Measurements from ENCODE around the gene LITAF. TPM values are rescaled to one million over a fixed set of nuclear protein-coding genes. Genes with fewer than 3 reads are reported as not detected.
"Not testable (repeated sequence)": the region's sequence is repeated elsewhere in the genome, so short reads cannot be mapped to it uniquely, and the experiment has no call there.

Gene LITAF
- total RNA-seq, 2 donors from 2014 or later = 171 to 240 TPM

DNA sequence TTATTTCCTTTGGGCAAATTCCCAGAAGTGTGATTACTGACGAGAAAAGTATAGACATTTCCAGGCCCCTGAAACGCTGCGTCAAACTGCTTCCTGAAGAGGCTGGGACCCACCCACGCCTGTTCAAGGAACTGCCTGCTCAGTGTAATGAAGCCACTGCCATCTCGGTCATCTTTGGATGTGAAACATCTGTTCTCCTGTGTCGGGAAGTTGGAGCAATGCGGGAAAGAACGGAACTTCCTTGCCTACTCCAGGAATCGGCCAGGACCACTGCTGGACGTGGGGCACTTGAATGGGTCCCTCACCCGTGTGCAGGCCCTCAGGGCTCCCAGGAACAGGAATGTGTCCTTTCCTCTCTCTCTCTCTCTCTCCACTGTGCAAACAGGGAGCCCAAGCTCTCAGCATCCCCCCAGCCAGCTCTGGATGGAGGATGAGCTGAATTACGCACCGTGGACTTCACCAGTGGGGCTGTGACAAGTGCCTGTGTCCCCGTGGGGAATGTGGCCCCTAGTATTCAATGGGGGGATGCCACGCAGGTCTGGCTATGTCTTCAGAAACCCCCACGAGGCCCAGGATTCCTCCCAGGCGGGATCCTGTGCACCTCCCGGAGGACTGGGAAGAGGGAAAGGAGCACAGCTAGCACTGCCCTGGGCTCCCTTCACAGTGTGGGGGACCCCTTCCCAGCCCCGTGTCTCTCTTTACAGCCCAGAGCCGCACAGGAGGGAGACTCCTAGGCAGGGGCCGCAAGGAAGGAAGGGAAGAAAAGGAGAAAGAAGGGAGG is 18.3 kb upstream of the LITAF start:
- peak; percentile 60 to 69 for DNase-seq
- intact Hi-C loops (cut with DNase I, micrococcal nuclease) = no loop called here
- ATAC-seq = peak; percentile 86

DNA sequence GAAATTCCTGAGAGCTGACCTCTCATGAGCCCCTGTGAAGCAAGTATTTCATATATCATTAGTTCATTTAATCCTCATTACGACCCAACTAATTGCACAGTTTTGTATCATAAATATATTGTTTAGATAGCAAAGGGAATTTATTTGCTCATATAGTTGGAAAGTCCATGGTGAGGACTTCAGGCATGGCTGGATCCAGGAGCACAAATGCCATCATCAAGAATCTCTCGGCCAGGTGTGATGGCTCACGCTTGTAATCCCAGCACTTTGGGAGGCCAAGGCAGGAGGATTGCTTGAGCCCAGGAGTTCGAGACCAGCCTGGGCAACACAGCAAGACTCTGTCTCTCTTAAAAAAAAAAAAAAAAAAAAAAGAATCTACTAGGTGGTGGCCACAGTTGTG is 17.6 kb upstream of the LITAF start:
- intact Hi-C loops (cut with DNase I, micrococcal nuclease); DNase-seq; ATAC-seq: not testable (repeated sequence)

DNA sequence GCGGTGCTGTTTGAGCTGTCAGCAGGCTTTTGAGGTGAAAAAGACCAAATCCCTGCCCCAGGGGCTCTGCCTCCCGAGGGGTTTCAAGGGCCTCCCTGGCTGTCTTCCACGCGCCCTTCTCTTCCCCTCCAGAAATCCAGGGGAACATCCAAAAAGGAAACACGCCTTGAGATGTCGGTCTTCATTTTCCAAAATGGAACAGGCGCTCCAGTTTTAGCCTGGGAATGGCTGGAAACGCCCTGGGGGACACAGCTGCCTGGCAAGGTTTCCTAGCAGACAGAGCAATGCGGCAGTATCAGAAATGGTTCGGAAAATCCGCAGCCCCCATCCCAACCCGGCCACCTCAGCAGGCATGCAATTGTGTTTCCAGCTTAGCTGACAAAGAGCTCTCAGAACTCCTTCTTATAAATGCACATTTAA is 16.6 kb upstream of the LITAF start:
- no peak for ATAC-seq
- DNase-seq = no peak
- intact Hi-C loops (cut with DNase I, micrococcal nuclease) = no loop called here

DNA sequence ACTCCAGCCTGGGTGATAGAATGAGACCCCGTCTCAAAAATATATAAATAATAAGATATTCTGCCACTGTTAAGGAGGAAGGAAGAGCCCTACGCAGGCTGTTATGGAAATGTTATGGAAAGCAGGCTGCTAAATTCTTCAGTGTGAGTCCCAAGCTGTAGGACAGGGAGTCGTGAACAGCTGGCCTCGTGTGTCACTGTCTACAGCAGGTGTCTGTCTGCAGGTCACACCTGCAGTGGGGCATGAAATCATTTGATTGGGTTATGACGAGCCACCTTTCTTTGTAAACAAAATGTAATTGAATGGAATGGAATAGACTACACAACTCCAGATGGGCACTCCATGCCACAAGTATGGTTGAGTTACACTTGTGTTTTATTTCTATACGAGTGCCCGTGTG is 15.6 kb upstream of the LITAF start:
- intact Hi-C loops (cut with DNase I, micrococcal nuclease) = no loop called here
- ATAC-seq (peak; percentile 35), DNase-seq (no peak)

DNA sequence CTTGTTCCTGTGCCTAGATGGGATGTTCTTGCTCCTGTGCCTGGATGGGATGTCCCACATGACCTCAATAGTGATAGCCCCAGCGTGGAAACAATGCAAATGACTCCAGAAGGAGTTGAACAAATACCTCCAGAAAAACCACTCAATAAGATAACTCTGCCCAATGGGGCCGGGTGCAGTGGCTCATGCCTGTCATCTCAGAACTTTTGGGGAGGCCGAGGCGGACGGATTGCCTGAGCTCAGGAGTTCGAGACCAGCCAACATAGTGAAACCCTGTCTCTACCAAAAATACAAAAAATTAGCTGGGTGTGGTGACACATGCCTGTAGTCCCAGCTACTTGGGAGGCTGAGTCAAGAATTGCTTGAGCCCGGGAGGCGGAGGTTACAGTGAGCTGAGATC is 15.2 kb upstream of the LITAF start:
- intact Hi-C loops (cut with DNase I, micrococcal nuclease) = no loop called here
- DNase-seq = no peak
- no peak for ATAC-seq

DNA sequence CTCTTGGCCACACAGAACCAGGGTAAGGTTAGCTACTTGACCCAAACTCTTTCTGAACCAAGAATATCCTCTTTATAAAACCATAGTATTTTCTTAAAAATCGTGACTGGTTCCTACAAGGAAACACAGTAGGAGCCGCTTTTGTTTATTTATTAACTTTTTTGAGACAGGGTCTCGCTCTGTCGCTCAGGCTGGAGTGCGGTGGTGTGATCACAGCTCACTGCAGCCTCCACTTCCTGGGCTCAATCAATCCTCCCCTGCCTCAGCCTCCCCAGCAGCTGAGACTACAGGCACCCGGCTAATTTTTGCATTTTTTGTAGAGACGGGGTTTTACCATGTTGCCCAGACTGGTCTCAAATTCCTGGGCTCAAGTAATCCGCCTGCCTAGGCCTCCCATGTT is 14.7 kb upstream of the LITAF start:
- ATAC-seq = no peak
- intact Hi-C loops (cut with DNase I, micrococcal nuclease) = no loop called here
- no peak for DNase-seq

DNA sequence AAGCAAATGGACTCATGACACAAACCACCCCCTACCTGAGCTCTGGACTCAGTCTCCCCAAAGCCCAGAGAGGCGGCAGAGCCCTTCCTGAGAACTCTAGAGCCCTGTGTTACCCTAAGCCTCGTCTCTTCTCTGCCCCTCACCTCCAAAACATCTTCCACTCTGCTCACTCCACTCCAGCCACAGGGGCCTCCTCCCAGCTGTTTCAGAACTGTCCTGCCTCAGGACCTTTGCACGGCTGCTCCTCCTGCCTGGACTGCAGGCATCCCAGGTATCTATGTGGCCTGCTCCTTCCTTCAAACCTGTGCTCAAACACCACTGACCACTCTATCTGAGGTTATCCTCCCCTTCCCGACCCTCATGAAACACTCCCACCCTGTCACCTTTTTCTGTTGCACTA is 12.9 kb upstream of the LITAF start:
- DNase-seq = no peak
- intact Hi-C loops (cut with DNase I, micrococcal nuclease) = no loop called here
- no peak for ATAC-seq

DNA sequence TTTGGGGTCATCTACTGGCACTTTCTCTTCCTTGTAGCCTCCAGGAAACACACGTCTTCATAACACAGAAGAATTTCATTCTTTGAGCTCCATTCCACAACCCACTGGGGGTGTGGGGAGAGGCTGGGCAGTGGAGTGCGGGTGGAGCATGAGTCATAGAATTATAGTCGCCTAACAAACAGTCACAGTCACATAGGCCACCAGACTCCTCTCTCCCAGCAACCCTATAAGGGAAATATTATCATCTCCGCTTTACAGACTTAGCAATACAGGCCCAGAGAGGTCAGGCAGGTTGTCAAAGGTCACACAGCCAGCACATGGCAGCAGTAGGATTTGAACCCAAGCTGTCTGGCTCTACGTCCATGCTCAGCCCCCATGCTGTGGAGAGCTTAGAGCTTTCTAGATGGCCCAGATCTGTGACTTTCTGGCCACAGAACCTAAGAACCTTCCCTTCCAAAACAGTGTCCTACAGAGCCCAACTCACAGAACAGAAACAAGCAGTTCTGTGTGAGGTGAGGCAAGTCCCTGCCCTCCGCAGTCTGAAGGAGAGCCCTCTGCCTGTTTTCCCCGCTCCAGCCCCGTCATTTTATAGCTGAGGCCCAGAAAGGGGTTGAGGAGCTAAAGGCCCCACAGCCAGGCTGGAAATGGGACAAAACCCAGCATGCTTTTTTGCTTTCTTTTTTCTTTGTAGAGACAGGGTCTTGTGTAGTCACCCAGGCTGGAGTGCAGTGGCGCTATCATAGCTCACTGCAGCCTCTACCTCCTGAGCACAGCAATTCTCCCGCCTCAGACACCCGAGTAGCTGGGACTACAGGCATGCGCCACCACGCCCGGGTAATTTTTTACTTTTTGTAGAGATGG is 10.7 kb upstream of the LITAF start:
- DNase-seq = no peak
- ATAC-seq = peak; percentile 97
- intact Hi-C loops (cut with DNase I, micrococcal nuclease) = no loop called here

DNA sequence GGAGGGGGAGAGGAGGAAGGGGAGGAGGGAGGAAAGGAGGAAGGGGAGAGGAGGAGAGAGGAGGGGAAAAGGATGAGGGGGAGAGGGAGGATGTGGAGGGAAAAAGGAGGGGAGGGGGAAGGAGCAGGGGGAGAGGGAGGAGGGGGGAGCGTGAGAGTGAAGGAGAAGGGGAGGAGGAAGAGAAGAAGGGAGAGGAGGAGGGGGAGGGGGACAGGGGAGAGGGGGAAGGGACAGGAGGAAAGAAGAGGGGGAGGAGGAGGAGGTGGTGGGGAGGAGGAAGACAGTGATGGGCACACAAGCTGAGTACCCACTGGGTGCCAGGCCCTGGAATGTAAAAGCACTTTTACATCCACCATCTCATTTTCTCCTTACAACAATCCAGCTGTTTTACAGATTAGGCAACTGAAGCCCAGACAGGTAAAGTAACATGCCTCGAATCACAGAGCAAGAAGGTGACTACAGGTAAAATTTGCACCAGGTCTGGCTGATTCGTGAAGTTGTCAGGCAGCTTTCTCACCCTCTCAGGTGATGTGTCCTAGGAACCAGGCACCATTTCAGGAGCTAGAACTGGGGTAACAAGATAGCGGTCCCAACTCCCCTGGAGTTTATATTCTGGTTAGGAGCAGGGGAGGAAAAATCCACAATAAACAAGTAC is 10.0 kb upstream of the LITAF start:
- intact Hi-C loops (cut with DNase I, micrococcal nuclease) = no loop called here
- ATAC-seq = peak; percentile 18
- DNase-seq = no peak

DNA sequence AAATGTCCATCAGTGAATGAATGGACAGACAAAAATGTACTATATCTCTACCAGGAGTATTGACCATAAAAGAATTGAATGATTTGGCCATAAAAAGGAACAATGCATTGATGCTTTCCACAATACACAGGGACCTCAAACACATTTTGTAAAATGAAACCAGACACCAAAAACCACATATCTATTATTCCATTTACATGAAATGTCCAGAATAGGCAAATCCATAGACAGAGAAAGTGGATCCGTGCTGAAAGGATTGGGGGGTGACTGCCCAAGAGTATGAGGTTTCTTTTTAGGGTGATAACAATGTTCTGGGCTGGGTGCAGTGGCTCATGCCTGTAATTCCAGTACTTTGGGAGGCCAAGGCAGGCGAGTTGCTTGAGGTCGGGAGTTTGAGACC is 6.9 kb upstream of the LITAF start:
- ATAC-seq (no peak), DNase-seq (no peak)
- intact Hi-C loops (cut with DNase I, micrococcal nuclease) = no loop called here

DNA sequence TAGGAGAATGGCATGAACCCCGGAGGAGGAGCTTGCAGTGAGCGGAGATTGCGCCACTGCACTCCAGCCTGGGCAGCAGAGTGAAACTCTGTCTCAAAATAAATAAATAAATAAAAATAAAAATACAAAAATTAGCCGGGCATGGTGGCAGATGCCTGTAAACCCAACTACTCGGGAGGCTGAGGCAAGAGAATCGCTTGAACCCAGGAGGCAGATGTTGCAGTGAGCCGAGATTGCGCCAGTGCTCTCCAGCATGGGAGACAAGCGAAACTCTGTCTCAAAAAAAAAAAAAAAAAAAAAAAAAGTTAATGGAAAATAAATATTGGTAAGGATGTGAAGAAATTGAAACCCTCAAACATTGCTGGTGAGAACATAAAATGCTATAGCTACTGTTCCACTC is 6.4 kb upstream of the LITAF start:
- not testable (repeated sequence) for DNase-seq

DNA sequence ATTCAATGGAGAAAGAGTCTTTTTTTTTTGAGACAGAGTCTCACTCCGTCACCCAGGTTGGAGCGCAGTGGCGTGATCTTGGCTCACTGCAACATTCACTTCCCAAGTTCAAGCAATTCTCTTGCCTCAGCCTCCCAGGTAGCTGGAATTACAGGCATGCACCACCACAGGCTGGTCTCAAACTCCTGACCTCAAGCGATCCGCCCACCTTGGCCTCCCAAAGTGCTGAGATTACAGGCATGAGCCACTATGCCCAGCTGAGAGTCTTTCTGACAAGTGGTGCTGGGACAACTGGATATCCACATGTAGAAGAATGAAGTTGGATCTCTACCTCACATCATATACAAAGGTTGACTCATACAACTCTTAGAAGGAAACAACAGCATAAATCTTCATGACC is 4.9 kb upstream of the LITAF start:
- DNase-seq; intact Hi-C loops (cut with DNase I, micrococcal nuclease): not testable (repeated sequence)
- peak; percentile 51 for ATAC-seq

More for the DNA sequence above, 6.4 kb upstream of the LITAF start:
- intact Hi-C loops (cut with DNase I, micrococcal nuclease); ATAC-seq: not testable (repeated sequence)

DNA sequence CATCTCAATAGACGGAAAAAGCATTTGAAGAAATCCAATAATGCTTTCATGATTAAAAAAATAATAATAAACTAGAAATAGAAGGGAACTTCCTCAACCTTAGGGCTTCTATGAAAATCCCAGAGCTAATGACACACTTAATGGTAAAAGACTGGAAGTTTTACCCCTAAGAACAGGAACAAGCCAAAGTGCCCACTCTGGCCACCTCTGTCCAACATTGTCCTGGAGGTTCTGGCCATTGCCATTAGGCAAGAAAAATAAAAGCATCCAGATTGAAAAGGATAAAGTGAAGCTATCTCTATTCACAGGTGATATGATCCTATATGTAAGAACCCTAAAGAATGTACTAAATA is 2.5 kb upstream of the LITAF start:
- no peak for DNase-seq
- ATAC-seq = no peak
- intact Hi-C loops (cut with DNase I, micrococcal nuclease) = no loop called here

DNA sequence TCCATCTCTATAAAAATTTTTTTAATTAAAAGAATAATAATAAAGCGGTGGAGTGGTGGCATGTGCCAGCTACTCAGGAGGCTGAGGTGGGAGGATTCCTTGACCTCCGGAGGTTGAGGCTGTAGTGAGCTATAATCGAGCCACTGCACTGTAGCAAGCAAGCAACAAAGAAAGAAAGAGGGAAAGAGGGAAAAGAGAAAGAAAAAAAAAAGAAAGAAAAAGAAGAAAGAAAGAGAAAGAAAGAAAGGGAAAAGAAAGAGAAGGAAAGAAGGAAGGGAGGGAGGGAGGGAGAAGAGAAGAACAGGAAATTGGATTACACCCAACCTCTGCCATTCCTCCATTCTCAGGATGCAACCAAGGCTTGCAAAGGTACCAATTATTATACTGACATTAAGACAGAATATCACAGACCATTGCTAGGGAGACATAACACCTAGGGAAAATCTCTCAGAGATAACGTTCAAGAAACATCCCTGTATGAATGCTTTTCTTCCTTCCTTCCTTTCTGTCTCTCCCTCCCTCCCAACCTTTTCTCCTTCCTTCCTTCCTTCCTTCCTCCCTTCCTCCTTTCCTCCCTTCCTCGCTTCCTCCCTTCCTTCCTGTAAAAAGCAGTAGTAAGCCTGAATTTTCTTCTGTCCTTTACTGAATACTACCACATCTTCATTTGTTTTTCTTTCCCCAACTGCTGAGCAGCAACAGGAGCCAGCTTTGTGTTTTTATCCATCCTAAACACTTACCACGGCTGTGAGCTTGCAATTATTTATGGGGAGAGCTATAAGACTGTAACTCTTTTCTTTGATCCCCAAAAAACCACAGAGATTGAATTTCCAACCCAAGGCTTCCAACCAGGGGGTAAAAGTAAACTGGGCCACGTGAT is 1.8 kb upstream of the LITAF start:
- ATAC-seq (no peak), DNase-seq (no peak)
- intact Hi-C loops (cut with DNase I, micrococcal nuclease) = no loop called here

DNA sequence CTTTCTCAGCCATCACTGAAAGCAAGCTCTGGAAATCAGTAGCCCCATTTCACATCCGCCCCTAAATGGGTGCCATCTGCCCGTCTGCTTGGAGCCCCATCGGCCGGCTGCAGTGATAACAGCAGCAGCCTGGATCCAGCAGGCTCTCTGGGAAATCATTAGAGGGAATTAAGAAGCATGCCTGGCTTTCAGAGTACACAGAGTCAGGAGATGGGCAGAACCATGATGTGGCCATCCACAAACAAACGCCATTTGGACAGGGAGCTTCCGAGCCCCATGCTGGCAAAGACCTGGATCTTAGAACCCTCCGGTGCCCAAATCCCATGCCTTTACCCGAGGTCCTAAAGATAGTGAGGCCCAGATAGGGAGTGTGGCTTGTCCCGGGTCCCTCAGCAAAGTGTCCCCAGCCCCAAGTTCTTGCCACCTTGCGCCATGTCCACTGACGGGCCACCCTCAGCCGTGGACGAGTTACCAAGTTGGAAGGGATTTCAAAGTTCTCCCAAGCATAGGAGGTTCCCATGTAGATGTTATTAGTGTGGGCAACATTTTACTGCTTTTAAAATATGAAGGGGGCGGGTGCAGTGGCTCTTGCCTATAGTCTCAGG is 1.0 kb upstream of the LITAF start:
- ATAC-seq = no peak
- DNase-seq = no peak
- intact Hi-C loops (cut with DNase I, micrococcal nuclease) = no loop called here

DNA sequence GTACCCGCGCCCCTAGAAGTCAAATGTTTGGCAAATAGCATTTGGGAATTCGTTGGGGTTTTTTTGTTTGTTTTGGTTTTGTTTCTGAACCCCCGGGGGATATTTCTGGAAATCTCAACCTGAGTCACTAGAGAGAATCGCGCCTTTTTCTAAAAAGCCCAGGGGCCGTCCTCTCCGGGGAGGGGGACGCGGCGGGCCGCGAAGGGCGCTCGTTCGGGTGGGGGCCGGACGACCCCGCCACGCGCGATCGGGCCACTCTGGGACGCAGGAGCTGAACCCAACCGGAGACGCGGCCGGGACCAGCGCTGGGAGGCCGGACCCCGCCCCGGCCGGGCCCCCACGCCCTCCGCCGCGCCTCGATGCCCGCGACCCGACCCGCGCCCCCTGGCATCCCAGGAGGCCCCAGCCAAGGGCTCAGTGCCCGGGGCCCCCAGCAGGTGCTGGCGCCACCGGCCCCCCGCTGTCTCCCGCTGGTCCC is 302 bp downstream of the LITAF start:
- ATAC-seq = peak; percentile 28
- intact Hi-C loops (cut with DNase I, micrococcal nuclease) = no loop called here
- no peak for DNase-seq

DNA sequence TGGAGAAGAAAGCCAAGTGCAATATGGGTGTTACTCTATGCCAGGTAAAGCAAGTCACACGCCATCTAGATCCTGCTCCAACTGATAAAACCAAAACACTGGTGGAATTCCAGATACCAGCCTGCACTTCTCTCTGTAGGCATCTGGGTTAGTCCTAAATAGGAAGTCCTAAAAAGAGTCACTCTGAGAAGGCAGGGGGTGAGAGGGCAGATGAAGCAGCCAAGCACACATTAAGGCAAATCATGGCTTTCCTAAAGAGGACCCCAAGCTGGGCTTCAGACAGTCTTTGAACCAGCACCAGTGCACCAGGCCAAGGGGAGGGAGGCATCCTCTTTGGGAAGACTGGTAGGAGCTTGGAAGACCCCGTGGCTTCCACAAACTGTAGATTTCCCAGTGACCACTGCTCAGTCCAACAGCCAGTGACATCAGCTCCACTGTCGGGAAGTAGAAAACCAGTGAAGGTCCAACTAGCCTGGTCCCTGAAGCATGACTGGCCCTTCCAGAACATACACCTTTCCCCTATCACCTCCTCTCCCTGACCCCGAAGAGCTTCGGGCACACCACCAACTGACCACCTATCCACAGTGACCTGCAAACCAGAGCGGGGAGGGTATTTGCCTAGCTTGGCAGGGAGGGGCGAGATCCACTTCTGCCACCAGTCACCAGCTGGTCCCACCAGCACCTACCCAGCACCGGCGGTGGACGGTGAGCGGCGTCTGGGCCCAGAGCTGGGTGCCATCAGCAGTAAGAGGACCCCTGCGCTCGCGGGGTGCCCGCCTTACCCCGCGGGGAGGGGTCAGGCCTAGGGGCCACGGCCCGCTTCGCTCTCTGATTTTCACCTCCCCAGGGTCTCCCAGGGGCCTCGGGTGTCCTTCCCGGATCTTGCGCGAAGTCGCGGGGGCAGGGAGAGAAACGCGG is 1.0 kb downstream of the LITAF start:
- ATAC-seq (peak; percentile 38), DNase-seq (peak in 1 of 2 donors; percentile 60)
- intact Hi-C loops (cut with DNase I, micrococcal nuclease) = no loop called here

Data from left colon (tissue), 2 donors.